Karpas-422 (cell line): ENCODE data around the gene HS3ST6. TPM values are rescaled to one million over a fixed set of nuclear protein-coding genes. Genes with fewer than 3 reads are reported as not detected.
"Not testable (repeated sequence)": the region's sequence is repeated elsewhere in the genome, so short reads cannot be mapped to it uniquely, and the experiment has no call there.

Source experiments
- DNase-seq: peaks from one replicate; pipeline ENCODE4 v3.0.0-alpha.2; 2015
- H2AFZ ChIP-seq: fragments of 200-600 bp; sonication (generic); 2 replicates; pipeline ENCODE4 v1.6.1; 2014; ENCODE audit warnings: antibody characterized with exemption, low read length, mixed read lengths
- H3K27ac ChIP-seq: fragments of 200-600 bp; sonication (generic); 2 replicates; pipeline ENCODE4 v1.5.1; 2014; ENCODE audit warnings: mild to moderate bottlenecking, low read length, moderate library complexity
- H3K27me3 ChIP-seq: fragments of 200-600 bp; sonication (generic); 2 replicates; pipeline ENCODE4 v1.6.1; 2014; ENCODE audit warnings: low read length, mixed read lengths
- H3K36me3 ChIP-seq: fragments of 200-600 bp; sonication (generic); 2 replicates; pipeline ENCODE4 v1.6.1; 2014; ENCODE audit warnings: low read length, mixed read lengths; ENCODE audit not compliant: insufficient read depth
- H3K4me1 ChIP-seq: fragments of 200-600 bp; sonication (generic); 2 replicates; pipeline ENCODE4 v1.6.1; 2014; ENCODE audit warnings: mild to moderate bottlenecking, low read length, mixed read lengths
- H3K4me2 ChIP-seq: fragments of 200-600 bp; sonication (generic); 2 replicates; pipeline ENCODE4 v1.6.1; 2014; ENCODE audit warnings: low read length, low read depth, mild to moderate bottlenecking; ENCODE audit not compliant: poor library complexity, severe bottlenecking
- H3K4me3 ChIP-seq: fragments of 200-600 bp; sonication (generic); 2 replicates; pipeline ENCODE4 v1.5.1; 2014; ENCODE audit warnings: mild to moderate bottlenecking, antibody characterized with exemption, low read length, mixed read lengths
- H3K79me2 ChIP-seq: fragments of 200-600 bp; sonication (generic); 2 replicates; pipeline ENCODE4 v1.6.1; 2014; ENCODE audit warnings: mild to moderate bottlenecking, low read length, mixed read lengths
- H3K9ac ChIP-seq: fragments of 200-600 bp; sonication (generic); 2 replicates; pipeline ENCODE4 v1.6.0; 2014; ENCODE audit warnings: low read length
- H3K9me2 ChIP-seq: fragments of 200-600 bp; sonication (generic), shearing (Covaris generic); replicated peaks from 2 replicates; pipeline ENCODE4 v1.6.0; 2014; ENCODE audit warnings: mild to moderate bottlenecking, low read length, moderate library complexity; ENCODE audit not compliant: insufficient read depth
- H3K9me3 ChIP-seq: fragments of 300-700, 200-600 bp; sonication (generic); 2 replicates; pipeline ENCODE4 v1.6.1; 2014; ENCODE audit warnings: low read length, mixed read lengths
- H4K20me1 ChIP-seq: fragments of 200-600 bp; sonication (generic); 2 replicates; pipeline ENCODE4 v1.6.1; 2014; ENCODE audit warnings: mild to moderate bottlenecking, antibody characterized with exemption, low read length, low read depth; ENCODE audit not compliant: insufficient read depth
- total RNA-seq: library from RNA; depleted of rRNA; stranded (reverse); fragments of >200 nt; shearing (Covaris generic); gene quantifications from 2 replicates; pipeline ENCODE4 v1.2.3, GENCODE V29; 2014; ENCODE audit warnings: low replicate concordance

HS3ST6 gene
- total RNA-seq, 1 experiment from 2014 or later: not detected

GRCh38 chr16:1942810-1943726 lies 24.9 kb upstream of the HS3ST6 start, which contains the start of gene MSRB1:
Gene MSRB1, minus strand, starts transcription at chr16:1943199. Its CDS starts 43 bp downstream, at chr16:1943156.
- peak; percentile 100 for DNase-seq
- Histone ChIP-seq H3K9me3 (no peaks in the 10 kb centered on the region), H3K4me1 (peaks cover 21% of the 10 kb centered on the region), H3K27me3 (no peaks in the 10 kb centered on the region), H3K9ac (peak within 1 kb of the TSS; percentile 92), H3K27ac (peak within 1 kb of the TSS; percentile 58), H4K20me1 (no peaks in the 10 kb centered on the region; the same call in 1 of the 2 replicates), H2AFZ (peak within 1 kb of the TSS; percentile 98), H3K4me2 (peak within 1 kb of the TSS; percentile 94), H3K9me2 (no peaks in the 10 kb centered on the region), H3K36me3 (no peaks in the 10 kb centered on the region), H3K79me2 (no peaks in the 10 kb centered on the region), H3K4me3 (peak within 1 kb of the TSS; percentile 96)

- peak; percentile 83 for DNase-seq
- no peaks in the 10 kb centered on the region for H3K36me3 ChIP-seq
- H3K27ac ChIP-seq: peak overlapping the region; percentile 58
- H3K9me2 ChIP-seq: no peaks in the 10 kb centered on the region
- H4K20me1 ChIP-seq: no peaks in the 10 kb centered on the region; the same call in 1 of the 2 replicates
- peak overlapping the region; percentile 94 for H3K4me2 ChIP-seq
- H3K4me3 ChIP-seq: peak overlapping the region; percentile 96
- H3K9ac ChIP-seq: peak overlapping the region; percentile 92
- peak overlapping the region; percentile 98; the same call in 1 of the 2 replicates for H2AFZ ChIP-seq
- H3K27me3 ChIP-seq: no peaks in the 10 kb centered on the region
- peaks cover 21% of the 10 kb centered on the region for H3K4me1 ChIP-seq
- H3K79me2 ChIP-seq: no peaks in the 10 kb centered on the region
- H3K9me3 ChIP-seq: no peaks in the 10 kb centered on the region
Measured at GRCh38 chr16:1942047-1942809, 24.0 kb upstream of the HS3ST6 start.

GRCh38 chr16:1941162-1942046 lies 23.2 kb upstream of the HS3ST6 start:
- peak overlapping the region; percentile 94 for H3K4me2 ChIP-seq
- H3K27ac ChIP-seq: peak overlapping the region; percentile 58

GRCh38 chr16:1940273-1941161 lies 22.3 kb upstream of the HS3ST6 start:
- Histone ChIP-seq H3K36me3 (no peaks in the 10 kb centered on the region), H2AFZ (no peak overlapping the region), H3K4me2 (no peak overlapping the region), H3K9me3 (no peaks in the 10 kb centered on the region), H3K4me1 (peaks cover 21% of the 10 kb centered on the region), H3K4me3 (no peak overlapping the region), H3K79me2 (no peaks in the 10 kb centered on the region), H3K27me3 (no peaks in the 10 kb centered on the region), H3K9me2 (no peaks in the 10 kb centered on the region), H3K9ac (no peak overlapping the region), H4K20me1 (no peaks in the 10 kb centered on the region; the same call in 1 of the 2 replicates), H3K27ac (no peak overlapping the region)
- DNase-seq: no peak

More at GRCh38 chr16:1941162-1942046, 23.2 kb upstream of the HS3ST6 start:
- no peaks in the 10 kb centered on the region; the same call in 1 of the 2 replicates for H4K20me1 ChIP-seq
- peak overlapping the region; percentile 92 for H3K9ac ChIP-seq
- no peaks in the 10 kb centered on the region for H3K36me3 ChIP-seq
- H3K9me2 ChIP-seq: no peaks in the 10 kb centered on the region
- DNase-seq: no peak
- no peaks in the 10 kb centered on the region for H3K9me3 ChIP-seq
- H3K4me3 ChIP-seq: peak overlapping the region; percentile 96
- H3K27me3 ChIP-seq: no peaks in the 10 kb centered on the region
- H3K79me2 ChIP-seq: no peaks in the 10 kb centered on the region
- peaks cover 21% of the 10 kb centered on the region for H3K4me1 ChIP-seq
- H2AFZ ChIP-seq: no peak overlapping the region

DNA sequence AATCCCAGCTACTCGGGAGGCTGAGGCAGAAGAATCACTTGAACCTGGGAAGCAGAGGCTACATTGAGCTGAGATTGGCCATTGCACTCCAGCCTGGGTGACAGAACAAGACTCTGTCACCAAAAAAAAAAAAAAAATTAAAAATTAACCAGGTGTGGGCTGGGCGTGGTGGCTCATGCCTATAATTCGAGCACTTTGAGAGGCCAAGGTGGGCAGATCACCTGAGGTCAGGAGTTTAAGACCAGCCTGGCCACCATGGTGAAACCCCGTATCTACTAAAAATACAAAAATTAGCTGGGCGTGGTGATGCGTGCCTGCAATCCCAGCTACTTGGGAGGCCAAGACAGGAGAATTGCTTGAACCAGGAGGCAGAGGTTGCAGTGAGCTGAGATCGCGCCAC lies 21.6 kb upstream of the HS3ST6 start:
- H3K4me1 ChIP-seq: peaks cover 21% of the 10 kb centered on the region
- not testable (repeated sequence) for H2AFZ ChIP-seq, H3K4me2 ChIP-seq, DNase-seq, H3K79me2 ChIP-seq, H4K20me1 ChIP-seq, H3K36me3 ChIP-seq, H3K4me3 ChIP-seq, H3K9ac ChIP-seq, H3K27me3 ChIP-seq, H3K9me3 ChIP-seq, H3K27ac ChIP-seq, H3K9me2 ChIP-seq

GRCh38 chr16:1938910-1939309 lies 20.7 kb upstream of the HS3ST6 start:
- DNase-seq: no peak
- H3K4me1 ChIP-seq: peaks cover 21% of the 10 kb centered on the region
- no peak overlapping the region for H3K27ac ChIP-seq
- H3K4me3 ChIP-seq: no peak overlapping the region
- H3K9me3 ChIP-seq: no peaks in the 10 kb centered on the region
- H3K9me2 ChIP-seq: no peaks in the 10 kb centered on the region
- H3K4me2 ChIP-seq: no peak overlapping the region
- H4K20me1 ChIP-seq: no peaks in the 10 kb centered on the region; the same call in 1 of the 2 replicates
- no peak overlapping the region for H2AFZ ChIP-seq
- H3K27me3 ChIP-seq: no peaks in the 10 kb centered on the region
- no peaks in the 10 kb centered on the region for H3K79me2 ChIP-seq
- H3K9ac ChIP-seq: no peak overlapping the region
- H3K36me3 ChIP-seq: no peaks in the 10 kb centered on the region

GRCh38 chr16:1938316-1938715 lies 20.1 kb upstream of the HS3ST6 start:
- H3K9me3 ChIP-seq: no peaks in the 10 kb centered on the region
- peaks cover 16% of the 10 kb centered on the region for H3K4me1 ChIP-seq
- no peaks in the 10 kb centered on the region for H3K27me3 ChIP-seq
- H3K27ac ChIP-seq: no peak overlapping the region
- no peaks in the 10 kb centered on the region for H3K36me3 ChIP-seq
- H3K4me2 ChIP-seq: no peak overlapping the region
- H3K79me2 ChIP-seq: no peaks in the 10 kb centered on the region
- H3K9me2 ChIP-seq: no peaks in the 10 kb centered on the region
- no peak for DNase-seq
- no peaks in the 10 kb centered on the region; the same call in 1 of the 2 replicates for H4K20me1 ChIP-seq
- H3K4me3 ChIP-seq: no peak overlapping the region
- no peak overlapping the region for H3K9ac ChIP-seq
- H2AFZ ChIP-seq: no peak overlapping the region
